HL-60/S4 (cell line): ENCODE results near the gene FBP2.
"Not testable (repeated sequence)": the region's sequence is repeated elsewhere in the genome, so short reads cannot be mapped to it uniquely, and the experiment has no call there.

Experiments
- in situ Hi-C: fragments of 300-500 bp; cut with MboI; formaldehyde crosslinking; loops from 2 replicates; pipeline ENCODE4 v1.14.3; 2022; ENCODE audit warnings: low sequenced_read_pairs

Gene FBP2

DNA sequence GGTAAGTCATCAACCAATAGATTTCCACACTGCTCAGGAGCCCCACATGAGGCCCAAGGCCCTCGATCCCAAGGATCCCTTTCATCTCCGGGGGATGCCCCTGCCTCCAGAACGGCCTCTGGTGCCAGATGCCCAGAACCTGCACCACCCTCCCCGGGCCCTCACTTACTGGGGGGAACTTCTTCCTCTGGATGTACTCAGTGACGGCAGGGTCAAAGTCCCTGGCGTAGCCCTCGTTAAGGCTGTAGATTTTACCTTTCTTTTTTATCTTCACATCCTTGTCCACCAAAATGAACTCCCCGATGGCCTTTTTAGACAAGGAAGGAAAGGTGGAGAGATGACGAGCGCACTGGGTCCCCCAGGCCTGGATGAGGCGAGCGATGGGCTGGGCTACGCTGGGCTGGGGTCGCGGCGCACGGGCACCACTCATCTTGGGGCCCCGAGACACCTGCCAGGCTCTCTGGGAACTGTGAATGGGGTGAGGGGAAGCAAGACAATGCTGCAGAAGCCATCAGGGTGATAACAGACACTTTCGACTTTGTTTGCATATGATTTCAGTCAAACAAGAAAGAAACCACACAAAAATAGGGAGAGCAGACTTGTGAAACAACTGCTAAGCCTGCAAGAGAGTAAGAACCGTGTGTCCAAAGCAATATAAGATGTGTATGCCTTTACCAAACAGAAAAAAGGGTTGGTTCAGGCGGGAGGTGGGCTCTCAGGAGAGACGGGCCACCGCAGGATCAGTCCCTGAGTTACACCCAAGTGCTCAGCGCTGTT lies 13.2 kb upstream of the FBP2 start:
- in situ Hi-C loops = no loop called here

DNA sequence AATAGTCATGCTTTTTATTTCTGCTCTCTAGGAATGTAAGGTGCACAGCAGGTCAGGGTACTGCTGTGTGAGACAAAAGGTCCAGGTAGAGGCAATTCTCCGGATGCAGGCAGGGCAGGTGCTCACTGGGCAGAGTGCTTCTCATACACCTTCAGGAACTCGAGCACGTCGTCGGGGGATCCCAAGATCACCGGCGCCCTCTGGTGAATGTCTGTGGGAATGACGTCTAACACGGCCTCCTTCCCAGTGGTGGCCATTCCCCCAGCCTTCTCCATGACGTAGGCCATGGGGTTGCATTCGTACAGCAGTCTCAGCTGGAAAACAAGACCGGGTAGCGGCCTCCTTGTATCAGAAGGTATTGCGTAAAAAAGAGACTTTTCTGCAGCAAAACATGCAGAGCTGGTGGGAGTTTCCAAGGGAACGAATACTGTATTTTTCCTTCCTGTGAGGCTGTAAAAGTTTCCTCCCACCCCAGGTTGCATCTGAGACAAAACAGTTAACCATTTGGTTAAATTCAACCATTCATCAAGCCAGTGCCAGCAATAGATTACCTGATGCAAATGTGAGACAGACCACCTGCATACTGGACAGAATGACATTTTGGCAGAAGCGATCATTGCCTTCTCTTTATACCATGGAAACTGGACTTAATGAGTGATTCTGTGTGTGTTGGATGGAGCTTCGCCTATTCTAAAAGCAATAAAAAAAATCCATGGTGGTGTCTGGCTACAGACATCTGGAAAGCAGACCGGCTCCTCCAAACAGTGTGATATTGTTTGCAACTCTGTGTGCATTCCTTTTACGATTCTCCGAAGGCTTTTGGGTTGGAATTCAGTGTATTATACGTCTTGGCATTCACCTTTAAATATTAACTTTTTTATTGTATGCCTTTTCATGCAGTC lies 9.9 kb upstream of the FBP2 start:
- in situ Hi-C loops = no loop called here

DNA sequence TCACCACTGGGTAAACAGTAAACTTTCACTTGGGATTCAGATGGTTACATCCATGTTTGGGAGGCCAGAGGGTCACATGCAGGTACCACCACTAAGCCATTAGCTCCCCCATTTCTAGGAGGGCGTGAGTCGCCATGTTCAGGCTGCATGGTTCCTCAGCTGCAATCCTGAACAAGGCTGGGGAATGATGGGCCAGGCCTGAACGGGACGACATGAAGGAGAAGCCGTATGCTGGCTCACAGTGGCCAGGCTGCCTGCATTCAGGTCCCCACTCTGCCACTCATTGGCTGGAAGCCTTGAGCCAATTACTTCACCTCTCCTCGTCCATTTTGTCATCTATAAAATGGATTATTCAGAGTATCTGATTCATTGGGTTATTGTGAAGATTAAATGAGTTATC lies 9.0 kb upstream of the FBP2 start:
- in situ Hi-C loops = no loop called here

DNA sequence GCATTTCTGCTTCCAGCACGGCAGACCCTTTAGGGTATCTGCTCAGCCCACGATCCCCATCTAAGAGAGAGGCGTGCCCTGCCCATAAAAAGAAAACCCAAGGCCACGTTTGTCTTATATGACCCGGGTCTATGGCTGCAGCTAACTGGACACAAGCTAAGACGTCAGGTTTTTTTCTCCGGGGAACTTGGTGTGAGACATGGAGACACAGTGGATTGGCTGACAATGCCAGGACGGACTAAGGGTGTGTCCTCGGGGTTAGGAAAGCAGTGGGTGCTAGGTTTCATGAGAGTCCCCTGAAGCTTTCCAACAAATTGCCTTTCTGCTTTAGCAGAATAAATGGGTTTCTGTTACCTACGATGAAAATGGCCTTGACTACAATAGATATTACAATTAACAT lies 7.1 kb upstream of the FBP2 start:
- in situ Hi-C loops = no loop called here

DNA sequence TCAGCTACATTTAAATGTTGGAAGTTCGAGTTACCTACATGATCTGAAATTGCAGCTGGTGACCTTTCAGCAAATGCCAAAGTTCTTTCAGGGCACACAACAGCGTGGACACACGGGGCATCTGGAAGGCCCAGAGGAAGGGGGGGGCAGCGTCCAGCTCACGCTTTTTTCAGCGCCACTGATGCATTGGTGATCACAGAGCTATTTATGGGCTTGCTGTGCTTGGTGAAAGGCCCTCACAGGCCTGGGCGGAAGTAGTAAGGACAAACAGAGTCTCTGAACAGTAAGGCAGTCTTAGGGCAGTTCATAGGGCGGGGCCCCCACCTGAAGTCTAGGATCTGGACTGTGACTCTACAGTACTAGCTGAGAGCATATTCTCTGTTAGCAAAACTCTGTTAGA lies 6.6 kb upstream of the FBP2 start:
- in situ Hi-C loops = no loop called here

DNA sequence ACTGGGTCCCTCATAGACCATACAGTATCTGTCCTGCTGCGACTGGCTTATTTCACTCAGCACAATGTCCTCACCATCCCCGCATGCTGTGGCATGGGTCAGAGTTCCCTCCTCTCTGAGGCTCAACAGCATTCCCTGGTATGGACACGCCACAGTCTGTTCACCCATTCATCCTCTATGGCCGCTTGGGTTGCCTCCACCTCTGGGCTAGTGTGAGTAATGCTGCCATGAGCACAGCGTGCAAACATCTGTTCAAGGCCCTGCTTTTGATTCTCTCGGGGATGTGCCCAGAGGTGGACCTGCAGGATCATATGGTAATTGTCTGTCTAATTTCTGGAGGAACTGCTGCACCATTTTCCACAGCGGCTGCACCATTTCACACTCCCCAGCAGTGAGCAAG lies 5.5 kb upstream of the FBP2 start:
- in situ Hi-C loops = no loop called here

DNA sequence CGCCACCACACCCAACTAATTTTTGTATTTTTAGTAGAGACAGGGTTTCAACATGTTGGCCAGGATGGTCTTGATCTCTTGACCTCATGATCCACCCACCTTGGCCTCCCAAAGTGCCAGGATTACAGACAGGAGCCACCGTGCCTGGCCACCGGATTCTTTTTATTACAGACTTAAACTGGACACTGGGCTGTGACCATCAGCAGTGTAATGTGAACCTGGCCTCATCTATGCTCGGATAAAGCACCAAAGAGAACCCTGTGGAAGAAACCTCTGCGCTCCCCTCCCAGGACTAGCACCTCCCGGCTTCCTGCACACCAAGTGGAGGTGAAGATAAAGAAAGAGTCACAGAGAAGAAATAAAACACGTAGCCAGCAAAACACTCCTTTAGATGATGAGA lies 941 bp downstream of the FBP2 start:
- in situ Hi-C loops = not testable (repeated sequence)

DNA sequence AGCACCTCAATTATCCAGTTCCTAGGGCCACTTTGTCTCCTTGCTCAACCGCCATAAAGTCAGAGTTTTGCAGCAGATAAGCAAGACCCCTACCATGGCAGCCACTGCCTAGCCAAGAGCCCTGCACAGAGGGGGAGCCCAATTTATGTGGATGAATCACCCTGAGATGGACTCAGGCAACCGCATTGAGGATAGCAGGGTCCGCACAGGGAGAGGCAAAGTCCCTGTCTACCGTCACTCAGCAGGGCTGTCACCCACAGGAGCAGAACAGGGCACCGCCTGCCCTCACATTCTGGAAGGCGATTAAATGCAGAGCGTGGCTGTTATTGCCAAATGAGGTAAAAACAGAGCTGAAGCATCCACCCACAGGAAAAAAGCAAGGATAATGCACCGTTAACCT lies 1.7 kb downstream of the FBP2 start:
- in situ Hi-C loops = no loop called here

DNA sequence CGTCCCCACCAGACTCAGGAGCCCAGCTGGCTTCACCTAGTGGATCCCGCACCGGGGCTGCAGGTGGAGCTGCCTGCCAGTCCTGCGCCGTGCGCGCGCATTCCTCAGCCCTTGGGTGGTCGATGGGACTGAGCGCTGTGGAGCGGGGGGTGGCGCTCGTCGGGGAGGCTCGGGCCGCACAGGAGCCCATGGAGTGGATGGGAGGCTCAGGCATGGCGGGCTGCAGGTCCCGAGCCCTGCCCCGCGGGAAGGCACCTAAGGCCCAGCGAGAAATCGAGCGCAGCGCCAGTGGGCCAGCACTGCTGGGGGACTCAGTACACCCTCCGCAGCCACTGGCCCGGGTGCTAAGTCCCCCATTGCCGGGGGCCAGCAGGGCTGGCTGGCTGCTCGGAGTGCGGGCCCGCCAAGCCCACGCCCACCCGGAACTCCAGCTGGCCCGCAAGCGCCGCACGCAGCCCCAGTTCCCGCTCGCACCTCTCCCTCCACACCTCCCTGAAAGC lies 2.5 kb downstream of the FBP2 start:
- in situ Hi-C loops = not testable (repeated sequence)

DNA sequence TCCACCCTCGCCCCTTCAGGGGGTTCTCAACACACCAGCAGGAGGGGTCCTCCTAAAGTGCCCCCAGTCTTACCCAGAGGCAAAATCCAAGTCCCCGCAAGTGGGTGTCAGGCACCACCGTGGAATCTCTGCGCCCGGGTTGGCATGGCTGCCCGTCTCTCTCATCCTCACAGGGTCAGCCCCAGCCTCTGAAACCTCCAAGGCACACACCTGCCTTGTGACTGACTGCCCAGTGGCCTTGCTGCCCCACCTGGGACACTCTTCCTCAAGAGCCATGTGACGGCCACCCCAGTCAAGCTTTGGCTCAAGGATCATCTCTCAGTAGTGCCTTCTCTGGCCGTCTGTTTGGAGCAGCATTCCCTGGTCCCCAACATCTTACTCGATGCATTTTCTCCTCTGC lies 4.9 kb downstream of the FBP2 start:
- in situ Hi-C loops = no loop called here

DNA sequence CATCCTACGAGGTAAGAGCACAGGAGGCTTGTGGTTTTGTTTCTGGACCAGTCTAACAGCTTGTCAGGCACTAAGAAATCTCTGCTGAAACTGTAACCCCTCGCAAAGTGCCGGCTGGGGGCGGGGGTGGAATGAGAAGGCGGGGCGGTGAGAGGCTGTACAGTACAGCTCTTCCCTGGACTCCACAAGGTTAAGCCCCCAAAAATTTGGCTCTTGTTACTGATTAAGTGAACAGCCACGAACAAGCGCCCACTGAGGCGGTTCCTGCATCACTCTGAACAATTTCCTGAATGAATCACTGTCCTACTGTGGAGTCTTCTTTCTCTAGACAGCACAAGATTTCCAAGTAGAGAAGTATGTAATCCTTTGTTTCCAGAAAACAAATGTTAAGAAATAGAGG lies 6.8 kb downstream of the FBP2 start:
- in situ Hi-C loops = no loop called here

DNA sequence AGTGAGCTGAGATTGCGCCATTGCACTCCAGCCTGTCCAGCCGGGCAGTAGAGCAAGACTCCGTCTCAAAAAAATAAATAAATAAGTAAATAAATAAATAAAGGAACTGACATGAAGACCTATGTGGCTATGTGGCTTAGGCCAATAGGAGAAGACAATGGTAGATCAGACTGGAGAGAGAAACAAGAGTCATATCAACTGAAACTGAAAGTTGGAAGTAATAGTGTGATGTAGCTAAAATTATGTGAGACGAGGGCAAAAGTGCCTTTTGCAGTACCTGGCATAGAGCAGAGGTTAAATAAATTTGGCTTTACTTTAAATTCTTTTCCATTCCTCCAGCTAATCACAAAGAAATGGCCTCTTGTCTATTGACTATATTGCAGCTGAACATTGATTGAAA lies 7.3 kb downstream of the FBP2 start:
- in situ Hi-C loops = no loop called here

DNA sequence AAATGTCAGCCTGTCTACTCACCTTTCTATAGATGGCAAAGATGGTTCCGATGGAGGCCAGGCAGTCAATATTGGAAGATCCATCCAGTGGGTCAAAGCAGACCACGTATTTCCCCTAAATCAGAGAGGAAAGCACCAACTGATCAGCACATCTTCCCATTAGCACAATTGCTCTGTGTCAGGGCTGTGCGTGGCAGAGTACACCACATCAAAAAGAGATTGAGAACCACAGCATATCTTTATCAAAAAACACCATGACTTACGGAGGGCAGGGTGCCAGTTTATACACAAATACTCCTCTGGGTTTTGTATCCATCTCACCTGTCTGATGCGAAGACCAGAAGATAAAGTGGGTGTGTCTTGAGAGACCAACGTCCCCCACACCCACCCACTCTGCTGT lies 9.1 kb downstream of the FBP2 start:
- in situ Hi-C loops = no loop called here

DNA sequence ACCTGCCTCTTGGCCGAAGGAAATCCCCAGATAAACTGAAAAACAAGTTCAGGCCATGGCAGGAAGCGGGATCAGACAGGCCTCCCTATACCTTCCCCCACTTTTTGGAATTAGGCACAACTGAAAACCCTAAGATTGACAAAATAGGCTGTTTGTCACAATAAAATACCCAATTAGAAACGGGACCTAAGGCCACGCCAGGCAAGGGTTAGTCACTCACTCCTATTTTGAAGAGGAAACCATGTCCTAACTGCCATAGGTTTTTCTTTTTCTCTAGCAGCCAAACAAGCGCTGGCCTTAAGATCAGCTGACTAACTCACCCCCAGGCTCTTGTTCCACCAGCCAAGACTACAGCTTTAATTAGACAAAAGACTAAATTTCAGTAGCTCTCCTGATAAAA lies 11.9 kb downstream of the FBP2 start:
- in situ Hi-C loops = no loop called here

DNA sequence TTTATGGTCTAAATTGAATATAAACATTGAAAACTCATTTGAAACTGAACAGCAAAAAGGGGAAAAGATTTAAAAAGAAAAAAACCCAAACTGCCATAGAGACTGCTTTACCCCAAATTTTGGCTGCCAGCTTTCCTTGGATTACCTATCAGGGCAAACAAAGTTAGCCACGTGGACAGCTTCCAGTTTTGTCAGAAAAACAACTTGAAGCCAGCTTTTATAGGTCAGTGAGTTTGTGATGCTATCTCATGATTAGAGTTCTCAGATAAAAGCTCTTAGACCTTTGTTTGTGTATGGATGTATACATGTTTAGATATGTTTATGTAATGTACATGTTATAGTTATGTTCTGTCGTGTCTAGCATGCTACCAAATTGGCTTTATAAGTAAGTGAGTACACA lies 16.1 kb downstream of the FBP2 start:
- in situ Hi-C loops = no loop called here

DNA sequence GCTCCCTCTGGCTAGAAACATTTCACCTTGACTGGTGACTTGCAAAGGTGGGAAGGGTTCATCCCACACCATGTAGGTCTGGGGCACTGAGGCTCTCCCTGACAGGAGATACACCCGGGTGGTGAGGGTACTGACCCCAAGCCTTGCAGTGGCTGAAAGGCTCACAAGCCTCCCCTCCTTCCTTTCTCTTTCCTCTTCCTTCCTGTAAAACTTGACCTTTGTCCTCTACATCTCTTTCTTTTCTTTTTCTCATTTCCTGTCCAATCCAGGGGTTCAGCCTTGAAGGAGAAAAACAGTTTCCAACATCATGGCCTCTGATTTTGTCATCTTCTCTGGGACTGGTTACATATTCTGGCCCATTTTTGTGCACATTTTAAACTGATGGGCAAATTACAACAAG lies 16.6 kb downstream of the FBP2 start:
- in situ Hi-C loops = no loop called here

DNA sequence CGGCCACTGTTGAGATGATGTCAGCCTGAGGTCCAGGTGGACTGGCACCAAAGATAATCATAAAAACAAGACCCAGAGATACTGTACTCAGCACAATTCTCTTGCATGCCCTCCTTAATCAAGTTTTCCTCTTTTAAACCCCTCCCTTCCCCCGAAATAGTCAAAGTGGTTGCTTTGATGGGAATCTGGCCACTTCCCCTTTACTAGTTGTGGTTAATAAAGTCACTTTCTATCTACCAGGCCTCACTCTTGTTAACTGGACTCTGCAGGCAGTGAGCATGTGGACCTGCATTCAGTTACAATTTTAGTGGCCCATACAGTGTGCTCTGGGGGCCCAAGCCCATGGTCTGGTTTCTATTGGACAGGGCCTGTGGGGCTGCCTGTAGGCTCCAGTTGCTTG lies 17.5 kb downstream of the FBP2 start:
- in situ Hi-C loops = no loop called here

DNA sequence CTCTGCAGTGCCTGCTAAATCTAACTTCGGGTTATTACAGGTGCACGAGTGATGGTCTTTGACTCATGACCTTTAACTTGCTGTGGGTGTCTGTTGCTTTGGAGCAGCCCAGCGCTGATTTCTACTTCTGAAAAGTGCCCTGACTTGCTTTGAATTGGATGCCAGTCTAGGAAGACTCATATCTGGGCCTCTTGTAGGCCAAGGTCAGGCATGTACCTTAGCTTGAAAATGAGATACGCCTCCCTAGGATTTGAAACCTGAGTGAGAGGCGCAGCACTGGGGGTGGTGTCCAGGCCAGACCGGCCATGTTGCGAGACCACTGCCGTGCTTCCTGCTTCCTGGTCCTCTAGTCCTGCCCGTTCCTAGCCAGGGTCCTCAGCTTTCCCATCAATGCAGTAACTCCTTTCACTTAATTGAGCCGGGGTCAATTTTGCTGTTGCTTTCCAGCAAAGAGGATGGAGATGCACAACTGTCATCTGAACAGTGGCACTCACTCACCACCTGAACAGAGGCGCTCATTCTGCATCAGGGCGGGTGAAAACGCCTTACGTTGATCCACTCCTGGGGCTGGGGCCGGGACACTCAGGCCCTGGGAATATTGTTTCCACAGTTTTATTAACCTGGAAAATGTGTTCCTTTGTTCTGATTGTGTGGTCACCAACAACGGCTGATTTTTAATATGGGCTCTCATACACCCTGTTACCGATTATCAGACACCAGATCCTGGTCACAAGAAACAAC lies 24.5 kb downstream of the FBP2 start:
- in situ Hi-C loops = no loop called here

DNA sequence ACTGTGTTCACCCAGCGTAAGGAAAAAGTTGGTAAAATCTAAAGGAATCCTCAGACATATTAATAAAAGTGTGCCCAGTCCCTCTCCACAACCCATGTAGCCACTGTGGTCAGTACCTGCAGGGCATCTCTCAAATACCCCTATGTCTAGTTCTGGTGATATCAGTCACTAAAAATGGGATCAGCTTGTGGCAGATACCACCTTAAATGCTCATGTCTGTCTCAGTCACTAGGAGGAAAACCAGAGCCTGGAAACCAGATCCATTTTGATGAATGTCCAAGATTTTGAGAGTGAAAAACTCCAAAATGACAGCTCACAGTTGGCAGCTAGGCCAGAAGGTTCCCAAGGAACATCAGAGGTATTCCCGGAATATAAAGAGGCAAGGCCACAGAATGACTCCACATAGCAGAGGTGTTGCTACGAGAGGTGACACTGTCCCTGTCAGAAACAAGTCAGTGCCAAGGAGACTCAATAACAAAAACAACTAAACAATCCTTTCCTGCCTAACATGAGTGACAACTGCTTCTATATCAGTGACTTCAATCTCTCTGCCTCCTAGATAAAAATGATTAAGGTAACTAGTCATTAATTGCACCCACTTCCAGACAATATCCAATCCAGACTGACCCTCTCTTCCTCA lies 25.3 kb downstream of the FBP2 start:
- in situ Hi-C loops = no loop called here

DNA sequence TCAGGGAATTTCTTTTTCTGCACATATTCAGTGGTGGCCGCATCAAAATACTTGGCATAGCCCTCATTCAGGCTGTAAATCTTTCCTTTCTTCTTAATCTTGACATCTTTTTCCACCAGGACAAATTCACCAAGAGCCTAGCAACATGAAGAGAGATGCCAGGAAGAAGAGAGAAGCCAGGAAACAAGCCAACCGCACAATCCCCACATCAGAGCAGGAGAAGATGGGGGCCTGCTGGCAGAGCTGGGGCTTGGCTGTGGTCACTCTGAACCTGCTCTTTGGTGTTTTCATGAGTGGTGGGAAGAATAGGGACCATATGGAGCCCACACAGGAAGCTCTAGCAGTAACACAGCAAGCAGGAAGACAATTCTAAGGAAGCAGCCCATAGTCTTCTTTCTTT lies 26.4 kb downstream of the FBP2 start:
- in situ Hi-C loops = no loop called here

DNA sequence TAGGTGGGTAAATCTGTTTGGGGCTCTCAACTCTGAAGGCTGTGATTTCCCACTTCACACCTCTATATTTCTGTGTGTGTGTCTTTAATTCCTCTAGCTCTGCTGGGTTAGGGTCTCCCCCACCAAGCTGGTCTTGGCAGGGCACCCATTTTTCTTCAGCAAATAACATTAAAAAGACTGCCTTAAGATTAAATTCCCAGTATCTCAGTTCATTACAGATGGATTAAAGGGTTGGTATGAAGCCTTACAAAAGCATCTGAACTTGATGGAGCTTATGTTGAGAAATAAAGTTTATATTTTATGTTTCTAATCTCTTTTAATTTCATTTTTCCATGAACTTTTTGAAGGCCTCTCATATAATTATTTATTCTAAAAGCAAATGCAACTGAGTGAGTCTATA lies 27.1 kb downstream of the FBP2 start:
- in situ Hi-C loops = no loop called here
